Head of caudate nucleus (tissue), 42 donors: Measurements from ENCODE around the gene ISG20.

Source experiments
- DNase-seq, 42 donors: peaks; one replicate each; pipeline versions ENCODE4 v3.0.0 to v3.0.0-alpha.2; 2020 to 2021; ENCODE audit warnings: mixed read lengths in 7 of 42
- intact Hi-C: fragments of 100-400 bp; cut with DNase I; formaldehyde crosslinking; loops from one replicate; pipeline ENCODE4 v1.15.0; 2022

The ISG20 gene

DNA sequence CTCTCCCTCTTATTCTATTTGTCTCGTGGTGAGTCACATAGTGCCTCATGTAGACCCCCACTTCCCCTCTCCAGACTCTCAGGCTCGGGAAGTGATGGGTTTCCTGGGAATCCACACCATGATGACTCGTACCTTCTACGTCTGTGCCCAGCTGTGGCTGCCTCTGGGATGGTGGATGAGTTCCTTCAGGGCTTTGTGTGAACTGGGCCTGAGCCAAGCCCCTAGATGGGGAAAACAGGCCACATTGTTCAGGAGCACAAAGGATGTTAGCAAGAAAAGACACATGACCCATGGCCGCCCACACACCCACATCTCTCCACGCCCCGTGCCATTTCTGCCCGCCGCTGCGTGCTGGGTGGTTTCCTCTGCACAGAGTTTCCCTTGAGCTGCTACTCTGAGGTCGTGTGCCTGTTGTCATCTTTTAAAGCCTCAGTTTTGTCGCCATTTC, 10.5 kb downstream of the ISG20 start:
- intact Hi-C loops = no loop called here
- DNase-seq = peak; percentile 60 to 96 (median 88)

DNA sequence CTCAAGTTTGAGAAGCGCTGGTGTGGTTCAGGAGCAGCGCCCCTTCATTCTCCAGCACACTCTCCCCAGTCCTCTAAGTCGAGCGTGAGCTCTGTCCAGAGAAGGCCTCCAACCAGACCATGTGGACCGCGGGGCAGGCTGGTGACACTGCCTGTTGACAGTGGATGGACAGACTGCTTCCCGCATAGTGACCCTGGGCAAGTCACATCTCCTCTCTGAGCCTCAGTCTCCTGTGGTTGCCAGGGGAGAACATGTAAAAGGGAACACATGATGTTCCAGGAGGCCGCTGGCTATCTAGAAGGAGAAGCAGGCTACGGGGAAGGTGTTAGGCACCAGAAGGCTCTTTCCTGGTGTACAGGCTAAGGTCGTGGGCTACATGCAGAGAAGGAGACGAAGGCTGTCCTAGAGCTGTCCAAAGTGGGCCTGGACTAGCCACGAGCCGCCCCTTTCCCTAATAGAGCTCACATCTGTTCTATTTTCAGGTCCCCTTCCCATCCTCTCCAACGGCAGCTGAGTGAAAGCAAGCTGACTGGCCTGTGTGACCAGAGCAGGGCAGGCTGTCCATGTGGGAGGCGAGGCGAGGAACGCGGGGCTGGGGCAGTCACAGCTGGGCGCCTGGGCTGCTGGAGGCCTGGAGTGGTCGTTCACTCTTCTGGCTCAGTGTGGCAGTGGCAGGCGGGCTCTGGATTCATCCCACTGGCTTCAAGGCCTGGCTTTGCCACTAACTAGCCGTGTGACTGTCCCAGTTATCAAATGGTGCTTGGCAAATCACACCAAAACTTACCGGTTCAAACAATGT, 11.1 kb downstream of the ISG20 start:
- intact Hi-C loops = loop anchor here (10.0 kb wide), 1 partner anchor 185 kb away; no protein-coding TSS in a partner anchor
- DNase-seq = peak in 9 of 42 donors; percentile 24 to 62 (median 51)

DNA sequence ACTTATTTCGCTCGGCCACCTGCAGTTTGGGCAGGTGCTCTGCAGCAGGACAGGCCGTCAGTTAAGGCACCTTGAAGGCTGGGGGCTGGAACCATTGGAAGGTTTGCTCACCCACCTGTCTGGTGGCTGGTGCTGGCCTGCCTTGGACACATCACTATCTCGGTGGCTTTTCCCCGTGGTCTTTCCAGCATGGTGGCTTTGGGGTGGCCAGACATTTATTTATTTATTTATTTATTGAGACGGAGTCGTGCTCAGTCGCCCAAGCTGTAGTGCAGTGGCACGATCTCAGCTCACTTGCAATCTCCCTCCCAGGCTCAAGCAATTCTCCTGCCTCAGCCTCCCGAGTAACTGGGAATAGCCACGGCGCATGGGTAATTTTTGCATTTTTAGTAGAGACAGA, 11.7 kb downstream of the ISG20 start:
- intact Hi-C loops = loop anchor here (10.0 kb wide), 1 partner anchor 184 kb away; no protein-coding TSS in a partner anchor
- DNase-seq = peak in 5 of 42 donors; percentile 6 to 40 (median 22)

DNA sequence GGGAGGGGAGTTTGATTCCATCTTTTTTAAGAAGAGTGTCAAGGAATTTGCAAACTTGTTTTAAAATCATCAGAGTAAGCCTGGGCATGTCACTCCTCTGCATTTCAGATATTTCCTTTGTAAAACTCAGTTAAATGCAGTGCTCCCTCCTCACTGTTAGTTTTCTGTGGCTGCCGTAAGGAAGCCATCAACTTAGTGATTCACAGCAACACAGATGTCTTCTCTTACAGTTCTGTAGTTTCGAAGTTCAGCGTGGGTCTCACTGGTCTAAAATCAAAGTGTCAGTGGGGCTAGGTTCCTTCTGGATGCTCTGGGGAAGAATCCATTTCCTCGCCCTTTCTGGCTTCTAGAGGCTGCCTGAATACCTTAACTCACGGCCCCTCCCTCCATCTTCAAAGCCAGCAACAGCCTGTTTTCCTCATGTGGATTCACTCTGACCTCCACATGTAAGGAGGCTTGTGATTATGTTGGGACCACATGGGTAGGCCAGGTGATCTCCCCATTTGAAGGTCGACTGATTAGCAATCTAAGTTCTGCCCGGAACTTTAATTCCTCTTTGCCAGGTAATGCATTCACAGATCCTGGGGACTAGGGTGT, 12.4 kb downstream of the ISG20 start:
- peak in 3 of 42 donors; percentile 7 to 32 (median 18) for DNase-seq
- intact Hi-C loops = loop anchor here (10.0 kb wide), 1 partner anchor 184 kb away; no protein-coding TSS in a partner anchor

DNA sequence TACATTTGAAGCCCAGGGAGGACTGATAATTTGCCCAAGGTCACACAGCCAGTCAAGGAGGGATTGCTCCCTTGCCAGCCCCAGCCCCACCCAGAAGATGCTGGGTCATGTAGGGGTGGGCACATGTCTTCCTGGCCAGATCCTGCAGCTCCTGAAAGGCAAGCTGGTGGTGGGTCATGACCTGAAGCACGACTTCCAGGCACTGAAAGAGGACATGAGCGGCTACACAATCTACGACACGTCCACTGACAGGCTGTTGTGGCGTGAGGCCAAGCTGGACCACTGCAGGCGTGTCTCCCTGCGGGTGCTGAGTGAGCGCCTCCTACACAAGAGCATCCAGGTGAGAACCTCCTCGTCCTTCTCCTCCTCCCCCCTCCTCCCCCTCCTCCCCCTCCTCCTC, 13.2 kb downstream of the ISG20 start:
- DNase-seq = peak in 5 of 42 donors; percentile 4 to 32 (median 23)
- intact Hi-C loops = loop anchor here (10.0 kb wide), 1 partner anchor 183 kb away; no protein-coding TSS in a partner anchor

DNA sequence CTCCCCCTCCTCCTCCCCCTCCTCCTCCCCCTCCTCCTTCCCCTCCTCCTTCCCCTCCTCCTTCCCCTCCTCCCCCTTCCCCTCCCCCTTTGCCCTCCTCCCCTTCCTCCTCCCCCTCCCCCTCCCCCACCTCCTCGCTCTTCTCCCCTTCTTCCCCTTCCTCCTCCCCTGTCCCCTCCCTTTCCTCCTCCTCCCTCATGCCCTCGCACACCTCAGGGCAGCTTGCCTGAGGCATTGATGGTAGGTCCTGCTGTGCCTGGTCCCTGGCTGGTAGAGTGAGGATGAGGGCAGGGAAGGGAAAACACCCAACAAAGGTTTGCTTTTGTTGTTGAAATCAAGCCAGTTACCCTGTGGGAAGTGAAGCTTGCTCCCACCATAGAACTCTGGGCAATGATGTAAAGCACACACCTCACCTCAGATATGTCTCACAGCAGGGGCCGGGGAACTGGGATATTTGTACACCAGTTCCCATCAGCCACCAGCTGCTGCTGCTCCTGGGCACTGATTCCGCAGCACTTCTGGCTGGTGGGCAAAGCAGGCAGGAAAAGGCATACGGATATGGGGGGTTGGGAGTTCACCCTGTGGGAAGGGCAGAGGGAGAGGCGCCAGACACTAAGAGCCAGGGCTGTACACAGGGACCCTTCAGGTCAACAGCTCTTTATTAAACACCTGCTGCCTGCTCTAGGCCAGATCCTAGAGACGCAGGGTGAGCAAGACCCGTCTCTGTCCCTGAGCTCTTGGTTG, 13.8 kb downstream of the ISG20 start:
- intact Hi-C loops = loop anchor here (10.0 kb wide), 1 partner anchor 182 kb away; no protein-coding TSS in a partner anchor
- peak in 4 of 42 donors; percentile 17 to 28 (median 23) for DNase-seq

DNA sequence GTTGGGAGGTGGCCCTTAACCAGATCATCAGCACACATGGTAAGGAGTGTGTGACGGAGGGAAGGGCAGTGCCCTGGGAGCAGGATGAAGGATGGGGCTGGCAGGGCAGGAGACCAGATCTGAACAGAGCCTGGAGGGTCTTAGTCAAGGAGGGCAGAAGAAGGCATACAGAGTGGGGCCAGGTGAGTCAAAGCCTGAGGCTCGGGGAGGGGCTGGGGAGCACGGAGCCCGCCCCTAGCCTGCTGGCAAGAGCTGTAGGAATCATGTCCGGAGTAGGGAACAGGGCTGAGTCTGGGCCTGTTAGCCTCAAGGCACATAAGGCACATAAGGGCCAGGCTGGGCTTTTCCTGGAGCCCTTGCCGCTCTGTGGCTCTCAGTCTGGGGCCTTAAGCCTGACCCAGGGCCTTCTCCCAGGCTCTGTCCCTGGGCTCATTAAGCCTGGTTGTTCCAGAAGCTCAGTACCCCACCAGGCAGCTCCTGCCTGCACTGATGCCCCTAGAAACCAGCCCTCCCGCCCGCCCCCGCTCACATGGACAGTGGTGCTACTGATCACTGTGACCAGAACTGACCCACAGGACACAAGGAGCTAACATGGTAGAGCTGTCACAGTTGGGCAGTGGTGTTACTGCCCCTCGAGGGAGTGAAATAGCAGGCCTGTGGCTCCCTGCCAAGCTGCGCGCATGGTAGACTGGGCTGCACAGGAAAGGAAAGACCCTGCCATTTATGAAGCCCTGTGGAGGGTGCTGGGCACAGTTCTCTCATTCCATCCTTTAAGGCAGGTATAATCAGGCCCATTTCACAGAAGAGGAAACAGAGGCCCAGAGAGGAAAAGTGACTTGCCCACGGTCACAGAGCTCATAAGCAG, 14.6 kb downstream of the ISG20 start:
- DNase-seq = peak in 4 of 42 donors; percentile 18 to 42 (median 24)
- intact Hi-C loops = loop anchor here (10.0 kb wide), 1 partner anchor 181 kb away; no protein-coding TSS in a partner anchor

DNA sequence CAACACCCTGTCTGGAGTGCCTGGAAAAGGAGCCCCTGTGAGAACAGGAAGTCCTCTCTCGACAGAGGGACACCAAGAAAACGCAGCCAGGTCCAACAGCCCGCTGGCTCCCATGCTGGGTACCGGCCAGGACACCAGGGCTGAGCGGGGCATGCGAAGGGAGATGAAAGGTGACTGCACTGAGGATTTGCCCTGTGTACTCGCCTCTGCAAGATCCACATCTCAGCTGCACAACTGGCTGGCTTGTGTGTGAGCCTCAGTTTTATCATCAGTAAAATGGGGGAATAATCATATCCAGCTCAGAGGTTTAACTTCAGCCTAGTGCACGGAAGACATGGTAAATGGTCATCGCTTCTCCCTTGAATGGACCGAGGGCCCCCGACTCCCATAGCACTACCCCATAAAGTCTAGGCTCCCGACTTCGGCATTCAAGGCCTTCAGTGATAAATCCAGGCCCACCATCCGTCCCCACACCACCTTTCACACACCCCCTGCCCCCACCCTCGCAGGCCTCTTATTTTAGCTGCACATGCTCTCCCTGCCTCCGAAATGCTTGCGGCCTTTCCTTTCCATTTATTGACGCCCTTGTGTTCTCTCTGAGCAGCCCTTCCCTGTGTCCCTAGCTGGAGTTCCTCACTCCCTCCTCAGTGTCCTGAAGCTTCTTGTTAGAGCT, 15.8 kb downstream of the ISG20 start:
- intact Hi-C loops = loop anchor here (10.0 kb wide), 1 partner anchor 180 kb away; no protein-coding TSS in a partner anchor
- DNase-seq = peak in 4 of 42 donors; percentile 17 to 36 (median 30)

DNA sequence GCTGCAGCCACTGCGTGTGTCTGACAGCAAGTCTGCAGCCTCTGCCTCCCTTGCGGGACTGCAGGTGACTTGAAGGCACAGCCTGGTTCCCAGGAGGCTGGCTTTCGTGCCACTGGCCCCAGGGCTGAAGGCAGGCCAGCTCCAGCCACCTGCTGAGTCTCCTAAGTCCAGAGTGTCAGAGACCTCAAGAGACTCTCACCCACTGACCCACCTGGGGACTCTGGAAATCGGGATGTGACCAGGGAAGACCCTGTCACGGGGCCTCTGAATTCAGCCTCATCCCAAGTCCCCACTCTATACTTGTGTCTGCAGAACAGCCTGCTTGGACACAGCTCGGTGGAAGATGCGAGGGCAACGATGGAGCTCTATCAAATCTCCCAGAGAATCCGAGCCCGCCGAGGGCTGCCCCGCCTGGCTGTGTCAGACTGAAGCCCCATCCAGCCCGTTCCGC, 16.3 kb downstream of the ISG20 start:
- peak in 2 of 42 donors; percentile 18 to 37 for DNase-seq

DNA sequence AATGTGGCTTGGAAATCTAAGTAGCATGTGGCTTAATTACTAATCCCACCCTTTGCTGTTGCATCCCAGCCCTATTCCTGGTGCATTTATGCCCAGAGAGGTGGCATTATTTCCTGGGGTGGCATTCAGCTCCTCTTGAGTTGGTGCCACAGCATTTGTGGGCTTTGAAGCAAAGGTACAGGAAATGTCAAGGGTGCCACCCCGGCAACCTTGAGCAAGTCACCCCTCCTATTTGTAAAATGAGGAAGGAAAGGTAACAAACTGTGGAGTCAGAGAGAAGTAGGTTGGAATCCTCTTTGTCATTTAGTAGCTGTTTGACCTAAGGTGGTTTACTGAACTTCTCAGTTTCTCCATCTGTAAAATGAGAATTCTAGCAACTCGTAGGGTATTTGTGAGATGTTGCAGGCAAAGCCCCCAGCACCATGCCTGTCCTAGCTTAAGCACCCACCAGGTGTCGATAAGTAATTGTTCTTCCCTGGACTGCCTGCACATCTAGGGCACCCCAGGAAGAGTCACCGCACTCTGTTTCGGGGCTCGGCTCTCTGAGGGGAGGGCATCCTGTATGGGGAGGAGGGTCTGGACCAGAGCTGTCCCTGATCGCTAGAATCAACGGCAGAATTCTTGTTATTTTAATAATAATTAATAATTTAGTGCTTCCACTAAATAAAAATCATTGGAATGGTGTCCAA, 17.1 kb downstream of the ISG20 start:
- intact Hi-C loops = loop anchor here (10.0 kb wide), 1 partner anchor 179 kb away; no protein-coding TSS in a partner anchor
- DNase-seq = peak in 3 of 42 donors; percentile 14 to 32 (median 22)

More for the DNA sequence above, 16.3 kb downstream of the ISG20 start:
- intact Hi-C loops = loop anchor here (10.0 kb wide), 1 partner anchor 180 kb away; no protein-coding TSS in a partner anchor

DNA sequence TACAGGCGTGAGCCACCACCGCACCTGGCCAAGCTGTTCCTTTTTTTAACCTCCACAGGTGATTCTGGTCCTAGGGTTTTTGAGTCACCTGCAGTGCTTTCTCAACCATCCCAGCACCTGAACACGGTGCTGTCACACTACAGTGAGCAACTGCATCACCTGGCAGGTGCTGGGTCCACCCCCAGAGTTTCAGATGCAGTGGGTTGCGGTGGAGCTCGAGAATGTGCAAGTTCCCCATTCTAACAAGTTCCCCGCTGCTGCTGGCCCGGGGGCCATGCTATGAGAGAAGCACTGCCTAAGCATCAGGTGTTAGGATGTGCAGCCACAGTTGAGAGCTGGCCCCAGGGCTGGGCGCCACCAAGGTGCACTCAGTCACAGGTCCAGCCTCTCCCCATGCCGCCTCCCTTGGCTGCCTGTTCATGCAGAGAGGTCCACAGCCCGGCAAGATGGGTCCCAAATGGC, 18.0 kb downstream of the ISG20 start:
- DNase-seq = peak in 2 of 42 donors; percentile 23 to 39
- intact Hi-C loops = loop anchor here (10.0 kb wide), 1 partner anchor 178 kb away; no protein-coding TSS in a partner anchor

DNA sequence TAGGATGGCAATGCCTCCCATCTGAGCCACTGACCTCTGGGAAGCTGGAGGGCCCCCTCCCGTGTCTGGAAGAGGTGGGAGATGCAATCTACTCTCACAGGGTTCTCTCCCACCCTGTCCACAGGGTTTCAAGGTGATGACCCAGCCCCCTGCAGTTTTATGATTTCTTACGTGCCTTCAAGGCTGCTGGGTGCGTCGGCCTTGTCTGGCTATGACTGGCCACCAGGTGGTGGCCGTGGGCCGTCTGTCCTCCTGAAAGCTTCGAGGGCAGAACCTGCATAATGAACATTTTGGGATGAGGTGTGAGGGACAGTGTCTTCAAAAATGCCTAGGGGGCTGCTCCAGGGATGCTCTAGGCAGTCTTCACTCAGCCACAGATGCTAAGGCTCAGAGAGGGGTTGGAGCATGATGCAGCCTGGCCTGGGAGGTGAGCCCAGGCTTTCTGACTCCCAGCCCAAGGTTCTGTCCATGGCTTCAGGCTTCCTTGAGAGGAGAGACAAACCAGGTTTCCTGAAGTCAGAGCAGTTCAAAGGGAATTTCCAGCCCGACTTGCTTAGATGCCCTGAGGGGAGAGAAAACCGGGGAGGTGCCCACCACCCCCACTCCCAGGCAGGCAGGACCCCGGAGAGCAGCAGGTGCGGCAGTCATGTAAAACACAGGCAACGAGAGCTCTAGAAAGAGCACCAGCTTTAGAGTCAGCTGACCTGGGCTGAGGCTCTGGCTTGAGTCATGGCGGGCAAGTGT, 18.7 kb downstream of the ISG20 start:
- intact Hi-C loops = loop anchor here (10.0 kb wide), 1 partner anchor 177 kb away; no protein-coding TSS in a partner anchor

DNA sequence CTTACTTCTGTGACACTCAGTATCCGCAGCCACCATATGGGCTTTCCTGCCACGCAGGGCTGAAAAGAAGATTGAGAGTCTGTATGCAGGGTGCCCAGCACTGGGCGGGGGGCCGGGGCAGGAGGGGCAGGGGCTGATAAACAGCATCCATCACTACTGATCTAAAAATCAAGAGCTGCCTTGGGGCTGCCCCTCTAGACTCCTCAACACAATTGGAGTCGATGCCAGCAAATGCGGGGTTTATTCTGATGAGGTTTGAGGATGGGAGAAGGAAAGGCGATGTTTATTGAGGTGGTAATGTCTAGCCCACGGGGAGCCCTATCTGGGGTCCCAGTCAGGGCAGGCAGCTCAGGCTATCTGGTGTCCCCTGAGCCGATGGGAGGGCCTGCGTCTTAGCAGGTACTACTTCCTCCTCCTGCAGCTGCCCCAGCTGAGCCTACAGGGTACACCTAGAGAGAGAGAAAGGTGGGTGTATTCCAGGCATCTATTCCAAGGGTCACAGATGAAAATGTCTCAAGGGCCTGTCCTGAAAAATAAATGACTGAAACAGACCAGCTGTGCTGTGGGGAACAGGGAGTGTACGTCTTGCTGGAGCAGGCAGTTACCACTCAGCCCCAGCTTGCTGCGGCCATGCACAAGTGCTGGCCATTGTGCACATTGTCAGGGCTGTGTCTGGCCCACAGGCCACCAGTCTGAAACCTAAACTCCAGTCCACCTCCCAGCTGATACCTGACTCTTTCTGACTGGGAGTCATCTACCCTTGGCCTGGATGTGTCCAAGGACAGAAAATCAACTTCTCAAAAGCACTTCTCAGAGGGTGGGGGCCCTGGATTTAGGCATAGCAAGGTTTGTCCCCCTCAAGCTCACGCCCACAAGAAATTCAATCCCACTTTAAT, 19.5 kb downstream of the ISG20 start:
- DNase-seq = peak in 3 of 42 donors; percentile 25 to 43 (median 36)
- intact Hi-C loops = loop anchor here (10.0 kb wide), 1 partner anchor 176 kb away; no protein-coding TSS in a partner anchor

More for the DNA sequence above, 18.7 kb downstream of the ISG20 start:
- peak in 31 of 42 donors; percentile 33 to 76 (median 52) for DNase-seq
